Measurements from ENCODE around the gene IPCEF1. TPM values are rescaled to one million over a fixed set of nuclear protein-coding genes. Genes with fewer than 3 reads are reported as not detected.

Gene IPCEF1
- polyA plus RNA-seq, 1 donor (not counting 4 experiments of a cell fraction or from before 2014, with no cell fraction given) = 0.21 TPM

GRCh38 chr6:154261688-154262397 is 94.8 kb downstream of the IPCEF1 start:
- no peak for DNase-seq (ENCODE audit: low read depth, low spot score)
- Histone ChIP-seq H3K4me2 (ENCODE audit: control insufficient read depth, extremely low read depth, insufficient read depth, low read depth, low read length) (no peak overlapping the region), H3K9me3 (ENCODE audit: control insufficient read depth, low read depth, low read length) (no peaks in the 10 kb centered on the region), H3K9me1 (ENCODE audit: control insufficient read depth, extremely low read depth, insufficient read depth, low read length) (no peaks in the 10 kb centered on the region), H2AFZ (ENCODE audit: control insufficient read depth, low read length) (no peak overlapping the region), H3K79me2 (ENCODE audit: control insufficient read depth, insufficient read depth, low read length) (no peaks in the 10 kb centered on the region), H3K27ac (ENCODE audit: control insufficient read depth, insufficient read depth, low read length) (no peak overlapping the region), H3K4me3 (ENCODE audit: control insufficient read depth in 2 of 3, extremely low read depth in 1 of 3, insufficient read depth in 2 of 3, low read depth in 1 of 3, low read length in 3 of 3) (no peak overlapping the region), H3K4me1 (ENCODE audit: control insufficient read depth, extremely low read depth, insufficient read depth, low read length) (no peaks in the 10 kb centered on the region), H4K20me1 (ENCODE audit: control insufficient read depth, extremely low read depth, insufficient read depth, low read length) (no peaks in the 10 kb centered on the region), H3K9ac (ENCODE audit: control insufficient read depth, extremely low read depth, insufficient read depth, low read length) (no peak overlapping the region), H3K27me3 (ENCODE audit: control insufficient read depth, extremely low read depth, insufficient read depth, low read length) (no peaks in the 10 kb centered on the region), H3K36me3 (ENCODE audit: control insufficient read depth in 2 of 2, extremely low read depth in 1 of 2, insufficient read depth in 2 of 2, low read length in 2 of 2) (no peaks in the 10 kb centered on the region)
- TF ChIP-seq, protein P1, sequence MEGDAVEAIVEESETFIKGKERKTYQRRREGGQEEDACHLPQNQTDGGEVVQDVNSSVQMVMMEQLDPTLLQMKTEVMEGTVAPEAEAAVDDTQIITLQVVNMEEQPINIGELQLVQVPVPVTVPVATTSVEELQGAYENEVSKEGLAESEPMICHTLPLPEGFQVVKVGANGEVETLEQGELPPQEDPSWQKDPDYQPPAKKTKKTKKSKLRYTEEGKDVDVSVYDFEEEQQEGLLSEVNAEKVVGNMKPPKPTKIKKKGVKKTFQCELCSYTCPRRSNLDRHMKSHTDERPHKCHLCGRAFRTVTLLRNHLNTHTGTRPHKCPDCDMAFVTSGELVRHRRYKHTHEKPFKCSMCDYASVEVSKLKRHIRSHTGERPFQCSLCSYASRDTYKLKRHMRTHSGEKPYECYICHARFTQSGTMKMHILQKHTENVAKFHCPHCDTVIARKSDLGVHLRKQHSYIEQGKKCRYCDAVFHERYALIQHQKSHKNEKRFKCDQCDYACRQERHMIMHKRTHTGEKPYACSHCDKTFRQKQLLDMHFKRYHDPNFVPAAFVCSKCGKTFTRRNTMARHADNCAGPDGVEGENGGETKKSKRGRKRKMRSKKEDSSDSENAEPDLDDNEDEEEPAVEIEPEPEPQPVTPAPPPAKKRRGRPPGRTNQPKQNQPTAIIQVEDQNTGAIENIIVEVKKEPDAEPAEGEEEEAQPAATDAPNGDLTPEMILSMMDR (optimal IDR thresholded peaks at IDR 0.05 in 1 of 3, IDR thresholded peaks at IDR 0.05 in 1 of 3, conservative IDR thresholded peaks at IDR 0.05 in 1 of 3; ENCODE audit: extremely low read depth in 1 of 3, insufficient read depth in 2 of 3, low read length in 3 of 3) = no peak
- TF ChIP-seq EZH2 (IDR thresholded peaks at IDR 0.05; ENCODE audit: low read length) = no peak
- FAIRE-seq = no peak
- dilution Hi-C loops (cut with MboI; ENCODE audit: extremely low pct_ligation_motif_present, low sequenced_read_pairs) = no loop called here

- Histone ChIP-seq H3K27ac (ENCODE audit: control insufficient read depth, insufficient read depth, low read length) (no peak overlapping the region), H3K9me1 (ENCODE audit: control insufficient read depth, extremely low read depth, insufficient read depth, low read length) (no peaks in the 10 kb centered on the region), H3K27me3 (ENCODE audit: control insufficient read depth, extremely low read depth, insufficient read depth, low read length) (no peaks in the 10 kb centered on the region), H3K9ac (ENCODE audit: control insufficient read depth, extremely low read depth, insufficient read depth, low read length) (no peak overlapping the region), H2AFZ (ENCODE audit: control insufficient read depth, low read length) (no peak overlapping the region), H3K4me1 (ENCODE audit: control insufficient read depth, extremely low read depth, insufficient read depth, low read length) (no peaks in the 10 kb centered on the region), H3K4me2 (ENCODE audit: control insufficient read depth, extremely low read depth, insufficient read depth, low read depth, low read length) (no peak overlapping the region), H3K9me3 (ENCODE audit: control insufficient read depth, low read depth, low read length) (no peaks in the 10 kb centered on the region), H3K4me3 (ENCODE audit: control insufficient read depth in 2 of 3, extremely low read depth in 1 of 3, insufficient read depth in 2 of 3, low read depth in 1 of 3, low read length in 3 of 3) (no peak overlapping the region), H3K79me2 (ENCODE audit: control insufficient read depth, insufficient read depth, low read length) (no peaks in the 10 kb centered on the region), H3K36me3 (ENCODE audit: control insufficient read depth in 2 of 2, extremely low read depth in 1 of 2, insufficient read depth in 2 of 2, low read length in 2 of 2) (no peaks in the 10 kb centered on the region), H4K20me1 (ENCODE audit: control insufficient read depth, extremely low read depth, insufficient read depth, low read length) (no peaks in the 10 kb centered on the region)
- DNase-seq (ENCODE audit: low read depth, low spot score) (no peak), FAIRE-seq (no peak)
- TF ChIP-seq EZH2 (IDR thresholded peaks at IDR 0.05; ENCODE audit: low read length) = no peak
- TF ChIP-seq, protein P1 (optimal IDR thresholded peaks at IDR 0.05 in 1 of 3, IDR thresholded peaks at IDR 0.05 in 1 of 3, conservative IDR thresholded peaks at IDR 0.05 in 1 of 3; ENCODE audit: extremely low read depth in 1 of 3, insufficient read depth in 2 of 3, low read length in 3 of 3) = no peak
- dilution Hi-C loops (cut with MboI; ENCODE audit: extremely low pct_ligation_motif_present, low sequenced_read_pairs) = no loop called here
Observed at GRCh38 chr6:154258064-154258757, 98.4 kb downstream of the IPCEF1 start.

All from keratinocyte (primary cell).